GM23248 (cell line): ENCODE data around the gene TPO.

ENCODE experiments used
- EZH2 ChIP-seq: fragments of 200-600 bp; sonication (generic); IDR thresholded peaks from 2 replicates; pipeline ENCODE4 v1.6.1; 2018; ENCODE audit warnings: antibody characterized with exemption, mild to moderate bottlenecking; ENCODE audit not compliant: insufficient read depth, poor library complexity, severe bottlenecking
- EZH2phosphoT487 ChIP-seq: fragments of 200-600 bp; sonication (generic); IDR thresholded peaks from 2 replicates; pipeline ENCODE4 v1.6.1; 2018; ENCODE audit warnings: antibody characterized with exemption, moderate library complexity, mild to moderate bottlenecking, low read depth; ENCODE audit not compliant: insufficient read depth

GRCh38 chr2:1586923-1587840 lies 173.9 kb downstream of the TPO start:
- TF ChIP-seq EZH2 (no peak), EZH2phosphoT487 (no peak)
